BJ (cell line): ENCODE data around the gene NANS. TPM values are rescaled to one million over a fixed set of nuclear protein-coding genes. Genes with fewer than 3 reads are reported as not detected.

ENCODE experiments used
- CTCF ChIA-PET: fragments of 350-600 bp; formaldehyde crosslinking; extraction: SDS; loops from one replicate; lab custom pipeline; 2021; ENCODE audit warnings: antibody characterized with exemption, inconsistent platforms; lab: Yijun Ruan, JAX
- POLR2A ChIA-PET: fragments of 300-600 bp; sonication (Branson Sonifier 250); formaldehyde crosslinking; extraction: SDS; loops from one replicate; lab custom pipeline; 2021; ENCODE audit warnings: antibody characterized with exemption; lab: Charles Lee
- DNase-seq: peaks from one replicate; pipeline ENCODE4 v3.0.0-alpha.2; 2011; ENCODE audit warnings: low read depth
- H3K27me3 ChIP-seq: 2 replicates; pipeline ENCODE4 v1.6.0; 2011; ENCODE audit warnings: low read length; ENCODE audit not compliant: control insufficient read depth, insufficient read depth
- H3K36me3 ChIP-seq: 2 replicates; pipeline ENCODE4 v1.5.1; 2011; ENCODE audit warnings: low read length; ENCODE audit not compliant: control insufficient read depth, insufficient read depth
- H3K4me3 ChIP-seq: 2 replicates; pipeline ENCODE4 v1.5.1; 2011; ENCODE audit warnings: low read depth, mild to moderate bottlenecking, control low read depth, low read length
- CTCF ChIP-seq: IDR thresholded peaks from 2 replicates; pipeline ENCODE4 v1.5.1; 2011; ENCODE audit warnings: low read depth, mild to moderate bottlenecking, control low read depth, inconsistent platforms, low read length, moderate library complexity; ENCODE audit not compliant: insufficient read depth
- polyA plus RNA-seq: library from polyadenylated mRNA; depleted of rRNA; stranded (reverse); fragments of >200 nt; gene quantifications from 2 replicates; pipeline ENCODE4 v1.2.3, GENCODE V29; 2011

Gene NANS
- polyA plus RNA-seq, 1 experiment = 142 TPM

GRCh38 chr9:98101868-98102273 is 45.3 kb downstream of the NANS start:
- no peaks in the 10 kb centered on the region for H3K27me3 ChIP-seq
- ChIA-PET POLR2A (no interaction called here), CTCF (no interaction called here)
- TF ChIP-seq CTCF = no peak
- H3K36me3 ChIP-seq = no peaks in the 10 kb centered on the region; the same call in 1 of the 2 replicates
- H3K4me3 ChIP-seq = no peak overlapping the region
- no peak for DNase-seq

- DNase-seq = no peak
- no peak for TF ChIP-seq CTCF
- ChIA-PET CTCF (interaction anchor here (1.0 kb wide), 1 partner anchor 9 kb away, joined by 3 read pairs; no protein-coding TSS in a partner anchor), POLR2A (no interaction called here)
- H3K27me3 ChIP-seq = no peaks in the 10 kb centered on the region
- H3K36me3 ChIP-seq = no peaks in the 10 kb centered on the region; the same call in 1 of the 2 replicates
- no peak overlapping the region for H3K4me3 ChIP-seq
These were observed 47.9 kb downstream of the NANS start for GRCh38 chr9:98104445-98104881.

GRCh38 chr9:98105006-98105405 is 48.5 kb downstream of the NANS start:
- no peak for DNase-seq
- H3K27me3 ChIP-seq = no peaks in the 10 kb centered on the region
- no peak for TF ChIP-seq CTCF
- no peaks in the 10 kb centered on the region; the same call in 1 of the 2 replicates for H3K36me3 ChIP-seq
- no peak overlapping the region for H3K4me3 ChIP-seq
- CTCF ChIA-PET = no interaction called here
- POLR2A ChIA-PET = no interaction called here

GRCh38 chr9:98107926-98108325 is 51.4 kb downstream of the NANS start:
- CTCF ChIA-PET = no interaction called here
- no peaks in the 10 kb centered on the region for H3K27me3 ChIP-seq
- TF ChIP-seq CTCF = no peak
- no peak for DNase-seq
- POLR2A ChIA-PET = no interaction called here
- H3K36me3 ChIP-seq = no peaks in the 10 kb centered on the region; the same call in 1 of the 2 replicates
- no peak overlapping the region for H3K4me3 ChIP-seq

GRCh38 chr9:98108531-98109031 is 52.0 kb downstream of the NANS start:
- ChIA-PET CTCF (no interaction called here), POLR2A (no interaction called here)
- H3K4me3 ChIP-seq = no peak overlapping the region
- H3K36me3 ChIP-seq = no peaks in the 10 kb centered on the region; the same call in 1 of the 2 replicates
- no peak for DNase-seq
- no peaks in the 10 kb centered on the region for H3K27me3 ChIP-seq
- TF ChIP-seq CTCF = no peak
